ENCODE measurements around the gene KCNAB2. TPM values are rescaled to one million over a fixed set of nuclear protein-coding genes. Genes with fewer than 3 reads are reported as not detected.

KCNAB2 gene
- total RNA-seq, 1 donor from 2014 or later: 3.3 TPM

GRCh38 chr1:6080469-6080868 is 34.8 kb downstream of the KCNAB2 start:
- DNase-seq (ENCODE audit: low read depth): no peak
- no peak overlapping the region for H3K4me3 ChIP-seq (ENCODE audit: low read depth, low read length)
- peak; percentile 33 for TF ChIP-seq CTCF (conservative IDR thresholded peaks at IDR 0.05; ENCODE audit: low read depth, low read length)

GRCh38 chr1:6081901-6082300 is 36.2 kb downstream of the KCNAB2 start:
- DNase-seq (ENCODE audit: low read depth): no peak
- TF ChIP-seq CTCF (conservative IDR thresholded peaks at IDR 0.05; ENCODE audit: low read depth, low read length): no peak
- H3K4me3 ChIP-seq (ENCODE audit: low read depth, low read length): no peak overlapping the region

- TF ChIP-seq CTCF (conservative IDR thresholded peaks at IDR 0.05; ENCODE audit: low read depth, low read length): no peak
- no peak for DNase-seq (ENCODE audit: low read depth)
- no peak overlapping the region for H3K4me3 ChIP-seq (ENCODE audit: low read depth, low read length)
These were observed 36.8 kb downstream of the KCNAB2 start for GRCh38 chr1:6082430-6082971.

- no peak for DNase-seq (ENCODE audit: low read depth)
- no peak for TF ChIP-seq CTCF (conservative IDR thresholded peaks at IDR 0.05; ENCODE audit: low read depth, low read length)
- no peak overlapping the region for H3K4me3 ChIP-seq (ENCODE audit: low read depth, low read length)
These were observed 37.7 kb downstream of the KCNAB2 start for GRCh38 chr1:6083385-6083784.

GRCh38 chr1:6083801-6084446 is 38.2 kb downstream of the KCNAB2 start:
- no peak for DNase-seq (ENCODE audit: low read depth)
- no peak for TF ChIP-seq CTCF (conservative IDR thresholded peaks at IDR 0.05; ENCODE audit: low read depth, low read length)
- no peak overlapping the region for H3K4me3 ChIP-seq (ENCODE audit: low read depth, low read length)

- no peak for TF ChIP-seq CTCF (conservative IDR thresholded peaks at IDR 0.05; ENCODE audit: low read depth, low read length)
- no peak for DNase-seq (ENCODE audit: low read depth)
- H3K4me3 ChIP-seq (ENCODE audit: low read depth, low read length): no peak overlapping the region
These were observed 39.2 kb downstream of the KCNAB2 start for GRCh38 chr1:6084781-6085495.

All from epithelial cell of proximal tubule (primary cell).